HG02970 (cell line): ENCODE data around the gene NEDD4.
A peak's percentile ranks its signal among the peaks of the same experiment; 100 is the strongest.
"Not testable (repeated sequence)": the region's sequence is repeated elsewhere in the genome, so short reads cannot be mapped to it uniquely, and the experiment has no call there.

Source experiments
- ATAC-seq: cut with Tn5 transposase; IDR thresholded peaks from one replicate; pipeline ENCODE4 v1.9.1; 2021; ENCODE audit warnings: mild to moderate bottlenecking, moderate library complexity, moderate number of reproducible peaks; ENCODE audit not compliant: unreplicated experiment, low FRiP score

Gene NEDD4

GRCh38 chr15:55993111-55993803, at the start of gene NEDD4:
Gene NEDD4 (minus strand): TSS chr15:55993612. CDS start chr15:55993555, 57 bp downstream.
- peak; percentile 90 for ATAC-seq

DNA sequence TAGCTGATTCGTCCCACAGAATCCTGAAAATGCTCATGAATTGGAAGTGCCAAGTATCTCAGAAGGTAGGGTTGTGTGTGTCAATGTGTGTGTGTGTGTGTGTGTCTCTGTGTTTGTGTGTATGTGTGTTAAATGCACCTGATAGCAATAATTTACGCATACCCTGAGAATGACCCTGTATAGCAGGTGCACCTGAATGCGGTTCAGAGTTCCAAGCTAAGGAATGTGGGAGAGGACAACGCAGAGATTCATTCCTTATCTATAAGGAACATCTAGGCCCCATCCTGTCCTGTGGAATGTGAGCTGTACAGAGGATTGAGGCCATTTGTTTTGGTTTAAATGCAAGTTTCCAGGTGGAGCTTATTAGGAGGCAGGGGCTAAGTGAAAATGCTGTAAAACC, 49.1 kb upstream of the NEDD4 start:
- ATAC-seq = no peak

DNA sequence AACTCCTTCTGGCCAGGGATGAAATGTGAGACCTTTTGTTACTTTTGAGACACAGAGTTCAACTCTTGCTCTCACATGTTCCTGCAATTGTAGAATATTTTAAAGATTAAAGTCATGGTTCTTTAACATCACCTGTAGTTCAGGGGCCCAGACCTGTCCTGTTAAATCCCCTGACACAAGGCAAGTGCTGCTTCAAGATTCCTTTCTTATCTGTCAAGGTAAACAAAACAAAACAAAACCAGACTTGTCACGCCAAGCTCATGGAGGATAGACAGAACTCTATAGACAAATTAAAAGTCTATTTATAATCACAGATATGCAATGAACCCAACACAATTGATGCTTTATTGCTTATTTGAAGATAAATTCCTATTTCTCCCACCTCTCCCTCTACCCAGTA, 48.6 kb upstream of the NEDD4 start:
- ATAC-seq = no peak

- ATAC-seq = no peak
These were observed 46.9 kb upstream of the NEDD4 start for GRCh38 chr15:56040081-56041035.

GRCh38 chr15:56038707-56039106, 45.3 kb upstream of the NEDD4 start:
- no peak for ATAC-seq

DNA sequence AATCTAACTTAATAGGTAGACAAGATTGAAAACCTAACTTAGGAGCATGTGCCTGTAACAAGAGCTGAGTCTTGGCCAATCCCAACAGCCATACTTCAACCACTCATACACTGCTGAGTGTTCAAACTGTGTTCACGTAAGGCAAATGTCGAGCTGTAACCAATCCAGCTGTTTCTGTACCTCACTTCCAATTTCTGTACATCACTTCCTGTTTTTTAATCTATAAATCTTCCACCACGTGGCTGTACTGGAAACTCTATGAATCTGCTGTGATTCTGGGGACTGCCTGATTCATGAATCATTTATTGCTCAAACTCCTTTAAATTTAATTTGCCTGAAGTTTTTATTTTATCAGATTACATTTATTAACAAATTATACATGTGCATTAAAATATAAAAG, 44.6 kb upstream of the NEDD4 start:
- no peak for ATAC-seq

DNA sequence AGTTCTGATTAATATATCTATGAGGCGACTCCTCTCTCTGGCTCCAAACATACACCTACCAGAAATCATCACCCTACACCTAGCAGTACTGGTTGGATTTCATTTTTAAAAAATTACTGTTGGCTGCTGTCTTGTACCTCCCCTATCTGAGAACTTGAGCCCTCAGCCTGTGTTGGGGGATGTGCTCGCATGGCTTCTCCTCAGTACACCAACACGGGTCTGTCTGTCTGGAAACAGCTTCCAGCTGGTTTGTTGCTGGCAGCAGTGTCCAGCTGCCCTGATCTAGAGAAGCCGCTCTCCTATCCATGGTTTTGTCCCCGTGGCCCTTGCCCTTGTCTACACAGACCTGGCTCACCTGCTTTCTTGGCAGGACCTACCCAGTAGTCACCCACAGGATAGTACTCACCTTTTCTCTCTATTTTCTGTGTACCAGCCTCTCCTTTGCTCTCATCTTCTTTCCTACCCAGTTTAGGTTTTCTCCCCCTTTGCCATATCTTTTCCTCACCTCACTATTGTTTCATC, 43.2 kb upstream of the NEDD4 start:
- ATAC-seq = no peak

GRCh38 chr15:56035166-56035565, 41.8 kb upstream of the NEDD4 start:
- ATAC-seq = no peak

- ATAC-seq = no peak
These were observed 41.1 kb upstream of the NEDD4 start for GRCh38 chr15:56034514-56034913.

DNA sequence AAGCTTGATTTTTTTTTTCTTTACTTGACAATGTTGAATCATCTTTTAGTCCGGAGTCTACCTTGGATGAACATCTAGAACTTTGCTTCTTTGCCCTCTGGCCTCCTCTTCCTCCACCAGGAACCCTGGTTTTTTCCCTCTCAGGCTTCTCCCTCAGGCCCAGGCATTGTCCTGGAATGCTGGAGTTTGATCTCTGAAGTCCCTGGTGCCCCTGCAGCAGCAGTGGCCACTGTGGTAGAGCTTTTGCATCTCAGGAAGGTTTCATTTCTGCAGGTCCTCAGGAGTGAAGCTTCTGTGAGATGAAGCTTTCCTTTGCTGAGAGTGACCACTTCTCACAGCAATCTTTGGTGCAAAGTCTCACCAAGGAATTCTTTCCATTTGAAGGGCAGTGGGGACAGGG, 39.0 kb upstream of the NEDD4 start:
- ATAC-seq = no peak

GRCh38 chr15:56031836-56032235, 38.4 kb upstream of the NEDD4 start:
- ATAC-seq = no peak

DNA sequence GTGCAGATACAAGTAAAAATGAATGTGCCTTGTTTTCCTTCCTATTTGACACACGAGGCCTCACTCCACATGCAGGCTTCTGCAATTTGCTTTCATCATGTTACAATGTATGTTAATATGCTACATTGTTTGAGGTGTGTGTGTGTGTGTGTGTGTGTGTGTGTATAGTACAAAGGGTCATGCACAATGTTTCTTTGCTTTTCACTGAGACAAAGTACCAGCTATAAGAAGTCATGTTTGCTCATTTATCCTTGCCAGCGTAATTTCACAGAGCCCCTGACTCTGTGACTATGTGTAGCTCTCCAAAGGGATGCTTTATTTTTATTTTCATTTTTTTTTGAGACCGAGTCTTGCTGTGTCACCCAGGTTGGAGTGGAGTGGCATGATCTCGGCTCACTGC, 38.0 kb upstream of the NEDD4 start:
- ATAC-seq = no peak

- no peak for ATAC-seq
These were observed 35.0 kb upstream of the NEDD4 start for GRCh38 chr15:56028430-56028829.

GRCh38 chr15:56023160-56023559, 29.7 kb upstream of the NEDD4 start:
- ATAC-seq = not testable (repeated sequence)

DNA sequence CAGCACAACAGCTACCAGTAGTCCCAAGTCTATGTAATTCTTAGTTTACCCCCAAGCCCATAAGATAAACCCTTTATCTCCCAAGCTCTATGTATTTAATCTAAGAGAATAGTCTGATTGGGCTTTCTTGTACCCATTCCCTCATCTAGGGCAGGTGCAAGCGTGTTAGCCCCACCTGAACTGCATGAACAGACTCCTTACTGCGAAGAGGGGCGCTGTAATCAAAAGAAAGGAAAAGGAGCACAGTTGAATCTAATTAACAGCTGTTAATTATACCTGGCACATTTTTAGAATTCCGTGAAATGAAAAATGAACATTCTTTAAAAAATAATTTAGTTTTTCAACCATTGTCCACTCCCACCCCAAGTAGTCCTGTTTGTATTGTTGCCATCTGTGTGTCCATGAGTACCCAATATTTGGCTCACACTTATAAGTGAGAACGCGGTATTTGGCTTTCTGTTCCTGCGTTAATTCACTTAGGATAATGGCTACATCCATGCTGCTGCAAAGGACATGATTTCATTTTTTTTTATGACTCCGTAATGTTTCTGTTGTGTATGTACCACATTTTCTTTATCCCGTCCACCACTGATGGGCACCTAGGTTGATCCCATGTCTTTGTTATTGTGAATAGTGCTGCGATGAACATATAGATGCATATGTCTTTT, 26.5 kb upstream of the NEDD4 start:
- ATAC-seq = no peak

DNA sequence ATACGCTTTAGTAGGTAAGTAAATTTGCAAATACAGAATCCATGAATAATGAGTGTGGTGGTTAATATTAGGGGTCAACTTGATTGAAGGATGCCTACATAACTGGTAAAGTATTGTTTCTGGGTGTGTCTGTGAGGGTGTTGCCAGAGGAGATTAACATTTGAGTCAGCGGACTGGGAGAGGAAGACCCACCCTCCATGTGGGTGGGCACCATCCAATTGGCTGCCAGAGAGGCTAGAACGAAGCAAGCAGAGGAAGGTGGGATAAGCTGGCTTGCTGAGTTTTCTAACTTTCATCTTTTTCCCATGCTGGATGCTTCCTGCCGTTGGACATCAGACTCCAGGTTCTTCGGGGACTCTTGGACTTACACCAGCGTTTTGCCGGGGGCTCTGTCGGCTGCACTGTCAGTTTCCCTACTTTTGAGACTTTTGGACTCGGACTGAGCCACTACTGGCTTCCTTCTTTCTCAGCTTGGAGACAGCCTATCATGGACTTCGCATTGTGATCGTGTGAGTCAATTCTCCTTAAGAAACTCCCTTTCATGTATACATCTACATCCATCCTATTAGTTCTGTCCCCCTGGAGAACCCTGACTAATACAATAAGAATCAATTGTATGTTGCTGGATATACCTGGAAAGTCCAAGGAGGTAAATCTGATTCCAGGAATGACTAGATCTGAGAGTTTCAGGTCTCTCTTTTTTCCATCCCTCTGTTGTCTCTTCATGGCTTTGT, 25.8 kb upstream of the NEDD4 start:
- no peak for ATAC-seq

DNA sequence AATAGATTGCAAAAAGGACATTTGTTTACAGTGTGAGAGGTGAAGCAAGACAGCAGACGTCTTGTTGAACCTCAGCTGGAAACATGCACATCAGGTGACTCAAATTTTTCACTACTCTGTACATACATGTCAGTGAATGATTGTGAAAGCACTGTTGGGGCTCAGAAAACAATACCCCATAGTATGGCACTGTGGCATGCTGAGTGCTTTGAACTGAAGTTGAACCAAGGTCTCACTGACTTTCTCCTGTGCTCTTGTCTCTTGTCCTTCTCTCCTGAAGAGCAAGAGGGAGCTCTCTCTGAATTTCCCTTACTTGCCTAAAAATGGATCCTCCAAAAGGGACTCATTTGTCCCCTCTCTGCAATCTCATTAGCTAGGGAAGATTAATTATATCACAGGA, 24.5 kb upstream of the NEDD4 start:
- ATAC-seq = no peak

GRCh38 chr15:56017511-56017910, 24.1 kb upstream of the NEDD4 start:
- no peak for ATAC-seq

DNA sequence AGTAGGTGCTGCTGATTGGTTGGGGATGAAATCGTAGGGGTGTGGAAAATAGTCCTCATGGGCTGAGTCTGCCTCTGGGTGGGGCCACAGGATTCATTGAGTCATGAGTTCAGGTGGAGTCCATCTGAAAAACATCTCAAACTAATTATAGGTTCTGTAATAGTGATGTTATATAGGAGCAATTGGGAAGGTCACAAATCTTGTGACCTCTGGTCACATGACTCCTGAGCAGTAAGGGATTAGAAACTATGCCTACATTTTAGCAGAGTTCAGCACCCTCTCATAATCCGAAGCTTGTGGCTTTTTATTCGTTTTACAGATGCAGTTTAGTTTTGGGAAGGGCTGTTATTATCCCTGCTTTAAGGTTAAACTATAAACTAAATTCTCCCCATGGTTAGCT, 22.9 kb upstream of the NEDD4 start:
- ATAC-seq = no peak

GRCh38 chr15:56014677-56015076, 21.3 kb upstream of the NEDD4 start:
- ATAC-seq = no peak
